DMS53 (cell line): ENCODE data around the gene NCKAP5L.

Source experiments
- DNase-seq: peaks from one replicate; lab custom pipeline; 2025; lab: John Stamatoyannopoulos, UW

The NCKAP5L gene

GRCh38 chr12:49823350-49823749, 4.9 kb downstream of the NCKAP5L start:
- DNase-seq, result no peak

GRCh38 chr12:49821373-49822287, 6.6 kb downstream of the NCKAP5L start:
- DNase-seq, result no peak

- DNase-seq, result peak; percentile 50
Observed at GRCh38 chr12:49819786-49820185, 8.4 kb downstream of the NCKAP5L start.

GRCh38 chr12:49818241-49818895, 9.8 kb downstream of the NCKAP5L start:
- no peak for DNase-seq

- DNase-seq, result no peak
Observed at GRCh38 chr12:49813131-49813530, 15.1 kb downstream of the NCKAP5L start.

GRCh38 chr12:49811961-49812401, 16.2 kb downstream of the NCKAP5L start:
- no peak for DNase-seq

GRCh38 chr12:49811136-49811535, 17.1 kb downstream of the NCKAP5L start:
- DNase-seq, result no peak

- DNase-seq, result no peak
Observed at GRCh38 chr12:49809906-49810389, 18.3 kb downstream of the NCKAP5L start.

GRCh38 chr12:49809381-49809905, 18.8 kb downstream of the NCKAP5L start:
- no peak for DNase-seq

- no peak for DNase-seq
Observed at GRCh38 chr12:49808686-49809380, 19.4 kb downstream of the NCKAP5L start.

GRCh38 chr12:49807991-49808580, 20.1 kb downstream of the NCKAP5L start:
- DNase-seq, result no peak

GRCh38 chr12:49806877-49807276, 21.3 kb downstream of the NCKAP5L start:
- no peak for DNase-seq

- DNase-seq, result no peak
Observed at GRCh38 chr12:49806321-49806813, 21.8 kb downstream of the NCKAP5L start.

- no peak for DNase-seq
Observed at GRCh38 chr12:49805409-49805808, 22.8 kb downstream of the NCKAP5L start.

GRCh38 chr12:49804821-49805220, 23.4 kb downstream of the NCKAP5L start:
- DNase-seq, result no peak

- no peak for DNase-seq
Observed at GRCh38 chr12:49803693-49804450, 24.3 kb downstream of the NCKAP5L start.

- no peak for DNase-seq
Observed at GRCh38 chr12:49801141-49802063, 26.8 kb downstream of the NCKAP5L start.

- DNase-seq, result no peak
Observed at GRCh38 chr12:49800421-49801140, 27.6 kb downstream of the NCKAP5L start.

GRCh38 chr12:49798934-49799333, 29.3 kb downstream of the NCKAP5L start:
- DNase-seq, result no peak
